B cell (primary cell): ENCODE data around the gene APP. TPM values are rescaled to one million over a fixed set of nuclear protein-coding genes. Genes with fewer than 3 reads are reported as not detected.

Experiments
- ATAC-seq: fragments of 200-7000 bp; cut with Tn5 transposase; one replicate; pipeline ENCODE4 v1.10.0; 2021; ENCODE audit warnings: low read depth, mild to moderate bottlenecking, moderate number of reproducible peaks, moderate library complexity
- CTCF ChIA-PET: fragments of 350-600 bp; sonication (Branson Sonifier 250); formaldehyde crosslinking; loops from one replicate; lab custom pipeline; 2021; ENCODE audit warnings: antibody characterized with exemption, inconsistent platforms; lab: Charles Lee
- POLR2A ChIA-PET: fragments of 350-600 bp; sonication (Branson Sonifier 250); formaldehyde crosslinking; loops from one replicate; lab custom pipeline; 2021; ENCODE audit warnings: antibody characterized with exemption; lab: Charles Lee
- DNase-seq: peaks from one replicate; pipeline ENCODE4 v3.0.0; 2013
- H2AFZ ChIP-seq: 2 replicates; pipeline ENCODE4 v1.6.1; 2012; ENCODE audit warnings: mild to moderate bottlenecking, low read depth, low read length; ENCODE audit not compliant: insufficient read depth, poor library complexity, severe bottlenecking
- H3K27ac ChIP-seq, 2 donors: 1 replicate in 1 of 2; 2 replicates in 1 of 2; pipeline ENCODE4 v1.5.1; 2012 to 2013; ENCODE audit warnings: low read length in 2 of 2, mild to moderate bottlenecking in 2 of 2, moderate library complexity in 1 of 2
- H3K27me3 ChIP-seq, 4 experiments: fragments of 200-600 bp in 1 of 4; sonication (generic) in 1 of 4; replicated peaks in 1 of 4; 1 replicate in 2 of 4; 2 replicates in 2 of 4; pipeline versions ENCODE4 v1.6.1 to v1.7.0; 2013 to 2016; ENCODE audit warnings: low read length in 3 of 4, mild to moderate bottlenecking in 2 of 4, mixed read lengths in 1 of 4, moderate library complexity in 1 of 4; ENCODE audit not compliant: insufficient read depth in 4 of 4, control insufficient read depth in 3 of 4; ENCODE audit errors: control extremely low read depth in 1 of 4
- H3K36me3 ChIP-seq, 2 experiments: replicated peaks in 1 of 2; 1 replicate in 1 of 2; 2 replicates in 1 of 2; pipeline versions ENCODE4 v1.6.1 to v1.7.1; 2013; ENCODE audit warnings: low read length in 1 of 2; ENCODE audit not compliant: insufficient read depth in 2 of 2, control insufficient read depth in 1 of 2; ENCODE audit errors: control extremely low read depth in 1 of 2, extremely low read depth in 1 of 2
- H3K4me1 ChIP-seq, 2 donors: fragments of 200-600 bp in 1 of 2; sonication (generic) in 1 of 2; 1 replicate in 1 of 2; 2 replicates in 1 of 2; pipeline versions ENCODE4 v1.5.1 to v1.6.1; 2013 to 2017; ENCODE audit warnings: low read length in 2 of 2; ENCODE audit not compliant: control insufficient read depth in 2 of 2, insufficient read depth in 2 of 2
- H3K4me2 ChIP-seq: replicated peaks from 2 replicates; pipeline ENCODE3; 2012; ENCODE audit warnings: mild to moderate bottlenecking, low read depth, low read length; ENCODE audit not compliant: poor library complexity, severe bottlenecking
- H3K4me3 ChIP-seq, 5 experiments: fragments of 200-600 bp in 1 of 5; sonication (generic) in 1 of 5; 1 replicate in 3 of 5; 2 replicates in 2 of 5; pipeline versions ENCODE4 v1.5.1 to v1.7.0; 2011 to 2016; ENCODE audit warnings: low read length in 4 of 5, mild to moderate bottlenecking in 4 of 5, low read depth in 2 of 5, control low read depth in 1 of 5, moderate library complexity in 1 of 5; ENCODE audit not compliant: insufficient read depth in 1 of 5; ENCODE audit errors: control extremely low read depth in 1 of 5, extremely low read depth in 1 of 5
- H3K79me2 ChIP-seq: fragments of 200-600 bp; sonication (generic); one replicate; pipeline ENCODE4 v1.6.0; 2016; ENCODE audit warnings: low read length; ENCODE audit not compliant: control insufficient read depth, insufficient read depth
- H3K9ac ChIP-seq: fragments of 200-600 bp; sonication (generic); 2 replicates; pipeline ENCODE4 v1.6.1; 2017; ENCODE audit warnings: mild to moderate bottlenecking, low read length, moderate library complexity
- H3K9me3 ChIP-seq, 3 donors: one replicate each; pipeline versions ENCODE4 v1.6.1 to v1.7.1; 2013; ENCODE audit warnings: low read length in 2 of 3; ENCODE audit not compliant: control insufficient read depth in 2 of 3, insufficient read depth in 1 of 3; ENCODE audit errors: control extremely low read depth in 1 of 3
- H4K20me1 ChIP-seq: 2 replicates; pipeline ENCODE4 v1.6.0; 2012; ENCODE audit warnings: mild to moderate bottlenecking, low read length; ENCODE audit not compliant: insufficient read depth, control insufficient read depth, poor library complexity, severe bottlenecking
- H3K27ac Mint-ChIP-seq: one replicate; pipeline ENCODE4 v1.8.0; 2021; ENCODE audit warnings: mixed read lengths
- H3K27me3 Mint-ChIP-seq: one replicate; pipeline ENCODE4 v1.8.0; 2021; ENCODE audit warnings: mixed read lengths
- H3K4me1 Mint-ChIP-seq: one replicate; pipeline ENCODE4 v1.8.0; 2021; ENCODE audit warnings: mixed read lengths
- H3K4me3 Mint-ChIP-seq: one replicate; pipeline ENCODE4 v1.8.0; 2021; ENCODE audit warnings: mixed read lengths
- H3K9me3 Mint-ChIP-seq: one replicate; pipeline ENCODE4 v1.8.0; 2022; ENCODE audit warnings: mixed read lengths; ENCODE audit not compliant: insufficient read depth
- CTCF ChIP-seq: fragments of 200-600 bp; IDR thresholded peaks from one replicate; pipeline ENCODE4 v1.8.0; 2022; ENCODE audit warnings: antibody characterized with exemption, mild to moderate bottlenecking
- EZH2 ChIP-seq: IDR thresholded peaks from 2 replicates; pipeline ENCODE4 v1.6.1; 2012; ENCODE audit warnings: borderline replicate concordance, low read depth, mild to moderate bottlenecking, moderate library complexity, low read length; ENCODE audit not compliant: insufficient read depth, poor library complexity, severe bottlenecking
- WGBS: methylation state at CpG from one replicate; pipeline ENCODE4 v1.1.5; 2013; ENCODE audit warnings: missing lambda C conversion rate; ENCODE audit not compliant: insufficient coverage; 5-methylcytosine and 5-hydroxymethylcytosine counted together
- intact Hi-C: fragments of 100-400 bp; cut with micrococcal nuclease; formaldehyde crosslinking; loops from one replicate; pipeline ENCODE4 v1.10.0; 2022
- polyA plus RNA-seq: library from polyadenylated mRNA; depleted of rRNA; stranded (reverse); fragments of >200 nt; gene quantifications from 2 replicates; pipeline ENCODE4 v1.2.3, GENCODE V29; 2012
- total RNA-seq, 2 donors: library from RNA; stranded (reverse); fragments of 120-200 nt in 1 of 2; gene quantifications; 1 replicate in 1 of 2; 2 replicates in 1 of 2; pipeline versions ENCODE4 v1.2.3 to v1.2.4, GENCODE V29; 2013 to 2022

APP gene
- total and polyA plus RNA-seq, 2 donors (not counting 1 experiment from before 2014, with no cell fraction given) = 28.3 to 34.7 TPM

- H3K9ac ChIP-seq = no peak overlapping the region
- H3K4me2 ChIP-seq = no peak overlapping the region
- H3K27ac ChIP-seq = no peak overlapping the region
- no peak overlapping the region for H3K4me3 Mint-ChIP-seq
- ChIA-PET POLR2A (interaction anchor here (0.7 kb wide), 1 partner anchor 205 kb away, joined by 3 read pairs; no protein-coding TSS in a partner anchor), CTCF (no interaction called here)
- H3K79me2 ChIP-seq = no peaks in the 10 kb centered on the region
- TF ChIP-seq EZH2 (no peak), CTCF (no peak)
- no peaks in the 10 kb centered on the region for H3K4me1 ChIP-seq
- H4K20me1 ChIP-seq = no peaks in the 10 kb centered on the region
- H3K36me3 ChIP-seq = no peaks in the 10 kb centered on the region
- no peak overlapping the region for H2AFZ ChIP-seq
- no peak overlapping the region for H3K27ac Mint-ChIP-seq
- intact Hi-C loops = no loop called here
- WGBS = no CpG with 5 or more reads among the region's 2 CpGs
- DNase-seq (no peak), ATAC-seq (no peak)
- H3K4me1 Mint-ChIP-seq = no peaks in the 10 kb centered on the region
- peaks cover 0 to 11% (median 0%) of the 10 kb centered on the region in 3 donors for H3K9me3 ChIP-seq
- H3K27me3 Mint-ChIP-seq = no peaks in the 10 kb centered on the region
- peaks cover 3% of the 10 kb centered on the region for H3K9me3 Mint-ChIP-seq
- H3K4me3 ChIP-seq = no peak overlapping the region
- peaks cover 0 to 8% (median 2%) of the 10 kb centered on the region in 4 experiments for H3K27me3 ChIP-seq
Measured at GRCh38 chr21:26185446-26185845, 14.9 kb upstream of the APP start.

- TF ChIP-seq CTCF (no peak), EZH2 (no peak)
- ATAC-seq (no peak), DNase-seq (no peak)
- no peak overlapping the region for H3K27ac Mint-ChIP-seq
- Histone ChIP-seq H3K4me2 (no peak overlapping the region), H3K4me3 (no peak overlapping the region), H3K27ac (no peak overlapping the region), H3K9me3 (peaks cover 0 to 11% (median 0%) of the 10 kb centered on the region in 3 donors), H3K27me3 (peaks cover 0 to 8% (median 2%) of the 10 kb centered on the region in 4 experiments), H3K36me3 (no peaks in the 10 kb centered on the region), H3K4me1 (no peaks in the 10 kb centered on the region), H3K79me2 (no peaks in the 10 kb centered on the region), H2AFZ (no peak overlapping the region), H4K20me1 (no peaks in the 10 kb centered on the region), H3K9ac (no peak overlapping the region)
- CTCF ChIA-PET = no interaction called here
- no peak overlapping the region for H3K4me3 Mint-ChIP-seq
- H3K27me3 Mint-ChIP-seq = no peaks in the 10 kb centered on the region
- intact Hi-C loops = no loop called here
- POLR2A ChIA-PET = no interaction called here
- no peaks in the 10 kb centered on the region for H3K4me1 Mint-ChIP-seq
- WGBS = 69% methylated on average over 2 of the region's 2 CpGs
- H3K9me3 Mint-ChIP-seq = peaks cover 3% of the 10 kb centered on the region
Measured at GRCh38 chr21:26185021-26185420, 14.5 kb upstream of the APP start.
